ENCODE measurements around the gene FAH.

DNA sequence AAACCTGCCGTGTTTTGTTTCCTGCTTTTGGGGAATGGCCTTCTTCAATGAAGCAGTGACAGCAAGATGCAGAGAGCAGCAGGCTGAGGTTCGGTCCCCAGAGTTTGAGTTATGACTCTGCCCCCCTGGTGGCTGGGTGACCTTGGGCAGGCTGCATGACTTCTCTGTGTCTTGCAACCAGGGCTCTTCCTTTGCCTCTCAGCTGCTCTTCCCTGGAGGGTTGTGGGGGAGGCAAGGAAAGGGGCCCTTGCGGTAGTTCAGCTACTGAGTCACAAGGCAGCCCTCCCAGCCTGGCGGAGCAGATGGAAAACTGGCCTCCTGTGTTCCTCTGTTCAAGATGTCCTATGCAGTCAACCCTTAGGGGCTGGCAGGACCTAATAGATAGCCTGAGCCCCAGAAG lies 82.1 kb downstream of the FAH start:
- TF ChIP-seq EZH2phosphoT487 (IDR thresholded peaks at IDR 0.05) (no peak), EZH2 (IDR thresholded peaks at IDR 0.05) (no peak)
- TF ChIP-seq, protein P1, sequence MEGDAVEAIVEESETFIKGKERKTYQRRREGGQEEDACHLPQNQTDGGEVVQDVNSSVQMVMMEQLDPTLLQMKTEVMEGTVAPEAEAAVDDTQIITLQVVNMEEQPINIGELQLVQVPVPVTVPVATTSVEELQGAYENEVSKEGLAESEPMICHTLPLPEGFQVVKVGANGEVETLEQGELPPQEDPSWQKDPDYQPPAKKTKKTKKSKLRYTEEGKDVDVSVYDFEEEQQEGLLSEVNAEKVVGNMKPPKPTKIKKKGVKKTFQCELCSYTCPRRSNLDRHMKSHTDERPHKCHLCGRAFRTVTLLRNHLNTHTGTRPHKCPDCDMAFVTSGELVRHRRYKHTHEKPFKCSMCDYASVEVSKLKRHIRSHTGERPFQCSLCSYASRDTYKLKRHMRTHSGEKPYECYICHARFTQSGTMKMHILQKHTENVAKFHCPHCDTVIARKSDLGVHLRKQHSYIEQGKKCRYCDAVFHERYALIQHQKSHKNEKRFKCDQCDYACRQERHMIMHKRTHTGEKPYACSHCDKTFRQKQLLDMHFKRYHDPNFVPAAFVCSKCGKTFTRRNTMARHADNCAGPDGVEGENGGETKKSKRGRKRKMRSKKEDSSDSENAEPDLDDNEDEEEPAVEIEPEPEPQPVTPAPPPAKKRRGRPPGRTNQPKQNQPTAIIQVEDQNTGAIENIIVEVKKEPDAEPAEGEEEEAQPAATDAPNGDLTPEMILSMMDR (IDR thresholded peaks at IDR 0.05), result peak; percentile 57
